ENCODE data around the gene SDF4. TPM values are rescaled to one million over a fixed set of nuclear protein-coding genes. Genes with fewer than 3 reads are reported as not detected.

SDF4 gene
- total RNA-seq, 1 experiment from 2014 or later, result 122 TPM

GRCh38 chr1:1239227-1239613 lies 7.4 kb upstream of the SDF4 start:
- Mint-ChIP-seq H3K4me3 (ENCODE audit: unreplicated experiment) (no peak overlapping the region), H3K27ac (ENCODE audit: low read depth, unreplicated experiment) (no peak overlapping the region), H3K27me3 (ENCODE audit: insufficient read depth, unreplicated experiment) (no peaks in the 10 kb centered on the region), H3K9me3 (ENCODE audit: unreplicated experiment) (no peaks in the 10 kb centered on the region), H3K36me3 (ENCODE audit: insufficient read depth, unreplicated experiment) (peaks cover under 1% of the 10 kb centered on the region), H3K4me1 (ENCODE audit: insufficient read depth, unreplicated experiment) (no peaks in the 10 kb centered on the region)
- no peak for DNase-seq (ENCODE audit: unreplicated experiment)
- ChIA-PET CTCF (interaction anchor here (0.7 to 0.8 kb wide), 2 partner anchors 12 to 117 kb away, joined by 3 read pairs; no protein-coding TSS in a partner anchor), POLR2A (interaction anchor here (0.8 to 1.2 kb wide), 3 partner anchors 8 to 22 kb away, joined by 5 to 6 read pairs (median 5); no protein-coding TSS in a partner anchor)
- intact Hi-C loops (cut with micrococcal nuclease), result no loop called here
- no TSS peak for BruUV-seq (replicated peaks)
- TF ChIP-seq CTCF (IDR thresholded peaks at IDR 0.05; ENCODE audit: unreplicated experiment), result no peak

DNA sequence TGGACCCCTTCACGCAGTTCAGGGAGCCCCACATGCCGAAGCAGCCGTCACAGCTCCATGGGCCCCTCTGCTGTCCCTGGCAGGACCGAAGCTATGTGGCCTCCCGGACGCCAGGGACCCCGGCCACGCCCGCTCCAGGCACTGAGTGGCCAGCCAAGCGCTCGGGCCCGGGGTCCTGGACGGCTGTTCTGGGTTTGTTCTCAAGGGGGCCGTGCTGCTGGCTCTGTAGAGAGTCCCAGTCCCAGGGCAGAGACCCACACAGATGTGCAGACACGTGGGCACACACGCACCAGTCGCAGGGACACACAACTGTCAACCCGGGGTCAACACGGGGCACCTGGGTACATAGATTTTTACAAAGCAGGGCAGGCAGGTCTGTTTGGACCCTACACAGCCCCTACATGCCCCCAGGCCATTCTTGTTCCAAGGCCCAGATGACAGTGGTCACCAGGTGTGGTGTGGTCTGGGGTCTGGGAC lies 6.9 kb upstream of the SDF4 start:
- Mint-ChIP-seq H3K27me3 (ENCODE audit: insufficient read depth, unreplicated experiment) (no peaks in the 10 kb centered on the region), H3K27ac (ENCODE audit: low read depth, unreplicated experiment) (no peak overlapping the region), H3K36me3 (ENCODE audit: insufficient read depth, unreplicated experiment) (peaks cover 5% of the 10 kb centered on the region), H3K9me3 (ENCODE audit: unreplicated experiment) (no peaks in the 10 kb centered on the region), H3K4me1 (ENCODE audit: insufficient read depth, unreplicated experiment) (no peaks in the 10 kb centered on the region), H3K4me3 (ENCODE audit: unreplicated experiment) (no peak overlapping the region)
- DNase-seq (ENCODE audit: unreplicated experiment), result no peak
- no TSS peak for BruUV-seq (replicated peaks)
- no peak for TF ChIP-seq CTCF (IDR thresholded peaks at IDR 0.05; ENCODE audit: unreplicated experiment)
- ChIA-PET POLR2A (interaction anchor here (1.1 to 1.2 kb wide), 2 partner anchors 12 to 22 kb away, joined by 5 read pairs; no protein-coding TSS in a partner anchor), CTCF (interaction anchor here (0.7 to 1.1 kb wide), 2 partner anchors 12 to 23 kb away, joined by 3 read pairs; no protein-coding TSS in a partner anchor)
- intact Hi-C loops (cut with micrococcal nuclease), result no loop called here

GRCh38 chr1:1237874-1238701 lies 6.3 kb upstream of the SDF4 start:
- no peak overlapping the region for H3K27ac Mint-ChIP-seq (ENCODE audit: low read depth, unreplicated experiment)
- no peak for TF ChIP-seq CTCF (IDR thresholded peaks at IDR 0.05; ENCODE audit: unreplicated experiment)
- BruUV-seq (replicated peaks), result no TSS peak
- DNase-seq (ENCODE audit: unreplicated experiment), result peak; percentile 16
- H3K9me3 Mint-ChIP-seq (ENCODE audit: unreplicated experiment), result no peaks in the 10 kb centered on the region
- H3K27me3 Mint-ChIP-seq (ENCODE audit: insufficient read depth, unreplicated experiment), result no peaks in the 10 kb centered on the region
- CTCF ChIA-PET, result interaction anchor here (1.1 kb wide), 1 partner anchor 24 kb away, joined by 3 read pairs; no protein-coding TSS in a partner anchor
- no peak overlapping the region for H3K4me3 Mint-ChIP-seq (ENCODE audit: unreplicated experiment)
- H3K4me1 Mint-ChIP-seq (ENCODE audit: insufficient read depth, unreplicated experiment), result no peaks in the 10 kb centered on the region
- POLR2A ChIA-PET, result no interaction called here
- peaks cover 10% of the 10 kb centered on the region for H3K36me3 Mint-ChIP-seq (ENCODE audit: insufficient read depth, unreplicated experiment)
- intact Hi-C loops (cut with micrococcal nuclease), result no loop called here

- POLR2A ChIA-PET, result no interaction called here
- Mint-ChIP-seq H3K27me3 (ENCODE audit: insufficient read depth, unreplicated experiment) (no peaks in the 10 kb centered on the region), H3K36me3 (ENCODE audit: insufficient read depth, unreplicated experiment) (peaks cover 10% of the 10 kb centered on the region), H3K27ac (ENCODE audit: low read depth, unreplicated experiment) (no peak overlapping the region), H3K9me3 (ENCODE audit: unreplicated experiment) (no peaks in the 10 kb centered on the region), H3K4me1 (ENCODE audit: insufficient read depth, unreplicated experiment) (no peaks in the 10 kb centered on the region), H3K4me3 (ENCODE audit: unreplicated experiment) (no peak overlapping the region)
- no TSS peak for BruUV-seq (replicated peaks)
- intact Hi-C loops (cut with micrococcal nuclease), result no loop called here
- CTCF ChIA-PET, result no interaction called here
- TF ChIP-seq CTCF (IDR thresholded peaks at IDR 0.05; ENCODE audit: unreplicated experiment), result no peak
- DNase-seq (ENCODE audit: unreplicated experiment), result no peak
Observed at GRCh38 chr1:1236945-1237873, 5.4 kb upstream of the SDF4 start.

All from MCF 10A (cell line).